Astrocyte of the cerebellum (primary cell): ENCODE measurements around the gene AIG1.

Experiments used
- DNase-seq: peaks from one replicate; pipeline ENCODE4 v3.0.0-alpha.2; 2011; ENCODE audit warnings: low read depth
- H3K4me3 ChIP-seq: 2 replicates; pipeline ENCODE4 v1.5.1; 2011; ENCODE audit warnings: mild to moderate bottlenecking, low read depth, low read length, moderate library complexity
- in situ Hi-C: cut with HindIII; loops from 2 replicates; pipeline ENCODE4 v1.10.0; 2017; ENCODE audit warnings: low sequenced_read_pairs
- TF ChIP-seq, protein P1 (sequence below): IDR thresholded peaks from 2 replicates; pipeline ENCODE4 v1.5.1; 2012; ENCODE audit warnings: low read length, low read depth, moderate library complexity, mild to moderate bottlenecking; ENCODE audit errors: missing control alignments

The AIG1 gene

DNA sequence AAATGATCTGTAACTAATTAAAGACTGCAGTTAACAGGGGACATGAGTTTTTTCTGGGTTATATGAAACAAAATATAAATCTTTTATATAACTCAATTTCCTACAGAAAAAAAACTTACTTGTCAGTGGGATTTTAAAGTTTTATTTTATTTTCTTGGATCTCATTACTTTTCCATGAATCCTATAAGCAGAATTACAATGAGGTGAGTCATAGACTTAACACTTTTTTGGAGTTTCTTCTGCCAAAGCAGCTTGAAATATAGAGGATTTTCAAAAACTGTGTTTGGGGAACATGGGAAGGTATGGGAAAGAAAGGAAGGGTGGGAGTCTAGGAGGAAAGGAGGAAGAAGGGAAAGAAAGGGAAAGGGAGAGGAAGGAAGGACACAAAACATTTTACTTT is 130.7 kb downstream of the AIG1 start:
- in situ Hi-C loops: no loop called here
- H3K4me3 ChIP-seq: no peak overlapping the region
- DNase-seq: no peak
- TF ChIP-seq, protein P1, sequence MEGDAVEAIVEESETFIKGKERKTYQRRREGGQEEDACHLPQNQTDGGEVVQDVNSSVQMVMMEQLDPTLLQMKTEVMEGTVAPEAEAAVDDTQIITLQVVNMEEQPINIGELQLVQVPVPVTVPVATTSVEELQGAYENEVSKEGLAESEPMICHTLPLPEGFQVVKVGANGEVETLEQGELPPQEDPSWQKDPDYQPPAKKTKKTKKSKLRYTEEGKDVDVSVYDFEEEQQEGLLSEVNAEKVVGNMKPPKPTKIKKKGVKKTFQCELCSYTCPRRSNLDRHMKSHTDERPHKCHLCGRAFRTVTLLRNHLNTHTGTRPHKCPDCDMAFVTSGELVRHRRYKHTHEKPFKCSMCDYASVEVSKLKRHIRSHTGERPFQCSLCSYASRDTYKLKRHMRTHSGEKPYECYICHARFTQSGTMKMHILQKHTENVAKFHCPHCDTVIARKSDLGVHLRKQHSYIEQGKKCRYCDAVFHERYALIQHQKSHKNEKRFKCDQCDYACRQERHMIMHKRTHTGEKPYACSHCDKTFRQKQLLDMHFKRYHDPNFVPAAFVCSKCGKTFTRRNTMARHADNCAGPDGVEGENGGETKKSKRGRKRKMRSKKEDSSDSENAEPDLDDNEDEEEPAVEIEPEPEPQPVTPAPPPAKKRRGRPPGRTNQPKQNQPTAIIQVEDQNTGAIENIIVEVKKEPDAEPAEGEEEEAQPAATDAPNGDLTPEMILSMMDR: no peak

DNA sequence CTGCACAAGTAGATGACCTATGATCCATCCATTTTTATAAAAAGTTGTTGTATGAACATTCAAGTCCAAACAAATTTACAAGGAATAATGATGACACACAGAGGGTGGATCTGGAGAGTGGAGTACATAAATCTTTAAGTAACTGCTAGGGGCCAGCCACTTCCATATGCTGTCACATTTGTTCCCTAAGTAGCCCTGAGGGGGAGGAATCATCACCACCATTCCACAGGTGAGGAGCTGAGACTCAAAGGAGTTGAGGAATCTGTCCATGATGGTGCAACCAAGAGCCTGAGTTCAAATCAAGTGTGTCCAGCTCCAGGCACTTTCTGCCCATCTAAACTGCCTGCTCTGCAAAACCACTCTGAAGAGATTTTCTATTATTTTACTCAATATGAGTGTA is 132.1 kb downstream of the AIG1 start:
- TF ChIP-seq, protein P1: no peak
- in situ Hi-C loops: no loop called here
- no peak for DNase-seq
- H3K4me3 ChIP-seq: no peak overlapping the region

DNA sequence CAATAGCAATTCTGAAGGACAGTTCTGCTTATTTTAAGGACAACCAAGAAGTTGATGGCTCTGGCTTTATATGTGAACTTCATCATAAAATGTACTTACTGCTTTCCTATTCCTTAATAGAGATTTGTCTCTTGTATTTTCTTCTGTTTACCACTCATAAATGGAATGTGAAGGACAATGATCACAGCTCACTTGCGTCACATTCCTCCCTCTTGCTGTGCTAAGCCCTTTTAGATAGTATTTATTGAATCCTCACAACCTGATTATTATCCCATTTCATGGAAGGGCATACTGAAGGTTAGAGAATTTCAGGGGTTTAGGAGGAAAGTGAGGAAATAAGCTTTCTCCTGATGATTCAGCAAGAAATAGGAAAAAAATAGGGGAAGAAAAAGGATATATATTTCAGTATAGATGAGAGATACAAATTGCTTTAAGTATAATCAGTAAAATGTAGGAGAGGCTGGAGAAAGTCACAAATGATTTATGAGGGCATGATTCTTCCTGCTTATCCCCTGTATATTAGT is 132.9 kb downstream of the AIG1 start:
- in situ Hi-C loops: no loop called here
- no peak overlapping the region for H3K4me3 ChIP-seq
- TF ChIP-seq, protein P1: no peak
- no peak for DNase-seq

DNA sequence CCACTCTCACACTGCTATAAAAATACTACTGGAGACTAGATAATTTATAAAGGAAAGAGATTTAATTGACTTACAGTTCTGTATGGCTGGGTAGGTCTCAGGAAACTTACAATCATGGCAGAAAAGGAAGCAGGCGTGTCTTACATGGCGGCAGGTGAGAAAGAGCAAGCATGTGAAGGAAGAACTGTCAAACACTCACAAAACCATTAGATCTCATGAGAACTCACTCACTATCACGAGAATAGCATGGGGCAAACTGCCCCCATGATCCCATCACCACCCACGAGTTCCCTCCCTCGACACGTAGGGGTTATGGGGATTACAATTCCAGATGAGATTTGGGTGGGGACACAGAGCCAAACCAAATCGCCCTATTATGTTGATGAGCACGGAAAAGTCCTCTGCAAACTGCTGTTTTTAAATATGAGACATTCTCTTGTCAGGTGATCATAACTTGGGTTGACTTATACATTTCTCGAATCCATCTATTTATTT is 133.5 kb downstream of the AIG1 start:
- TF ChIP-seq, protein P1: no peak
- H3K4me3 ChIP-seq: no peak overlapping the region
- in situ Hi-C loops: no loop called here
- DNase-seq: no peak

DNA sequence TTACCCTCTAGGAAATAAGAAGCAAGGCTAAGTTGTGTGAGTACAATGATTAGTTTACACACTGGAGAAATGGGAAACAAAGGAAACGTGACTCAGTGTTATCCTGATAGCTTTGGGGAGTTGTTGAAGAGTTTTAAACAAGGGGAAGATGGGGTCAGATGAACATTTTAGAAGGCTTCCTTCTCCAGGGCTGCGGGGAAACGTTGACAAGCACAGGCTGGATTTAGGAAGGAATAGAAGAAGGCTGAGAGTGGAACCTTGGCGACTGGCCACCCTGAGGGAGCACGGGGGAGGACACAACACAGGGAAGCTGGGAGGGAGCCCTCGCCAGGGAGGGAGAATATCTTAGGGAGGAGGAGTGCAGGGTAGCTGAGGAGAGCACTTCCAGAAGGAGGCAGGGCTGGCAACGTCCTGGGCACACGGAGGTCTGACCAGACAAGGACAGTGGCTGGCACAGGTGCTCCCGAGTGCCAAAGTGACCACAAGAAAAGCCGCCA is 134.7 kb downstream of the AIG1 start:
- no peak for DNase-seq
- H3K4me3 ChIP-seq: no peak overlapping the region
- in situ Hi-C loops: no loop called here
- TF ChIP-seq, protein P1: no peak

DNA sequence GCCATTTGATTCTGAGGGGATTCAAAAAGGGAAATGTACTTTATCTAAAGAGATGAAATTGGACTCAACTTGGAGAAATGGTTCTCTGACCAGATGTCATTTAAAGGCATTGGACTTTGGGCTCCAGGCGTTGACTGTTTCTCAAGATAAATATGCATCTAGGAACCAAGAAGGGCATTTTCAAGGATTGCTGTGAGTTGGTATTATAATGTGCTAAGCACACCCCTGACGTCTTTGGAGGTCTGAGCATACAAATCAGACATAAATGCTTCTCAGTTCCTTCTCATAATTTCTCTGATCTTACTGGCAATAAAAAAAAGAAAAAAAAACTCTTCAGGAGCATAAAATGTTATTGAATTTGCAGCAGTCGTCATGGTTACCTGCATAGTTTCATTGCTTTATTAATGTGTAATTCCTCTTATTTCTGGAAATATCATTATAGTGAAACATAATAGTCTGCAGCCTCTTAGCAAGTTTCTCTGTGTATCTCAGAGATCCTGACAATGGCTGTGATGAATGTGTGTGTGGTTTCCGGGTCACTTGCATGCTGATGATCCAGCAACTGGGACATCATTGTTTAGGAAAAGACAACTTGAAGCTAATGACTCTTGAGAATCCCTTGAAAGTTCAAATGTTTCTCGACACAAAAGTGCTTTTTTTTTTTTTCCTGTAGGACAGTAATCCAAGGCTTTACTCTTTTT is 136.0 kb downstream of the AIG1 start:
- in situ Hi-C loops: no loop called here
- DNase-seq: no peak
- no peak overlapping the region for H3K4me3 ChIP-seq
- TF ChIP-seq, protein P1: no peak
